NCI-H524 treated with DMSO at 0.1 percent for 48 hours (cell line): Measurements from ENCODE around the gene SPINT1.
A peak's percentile ranks its signal among the peaks of the same experiment; 100 is the strongest.

Experiments
- DNase-seq: peaks from one replicate; lab custom pipeline; 2025; lab: John Stamatoyannopoulos, UW

The SPINT1 gene

GRCh38 chr15:40892447-40893012 is 48.7 kb downstream of the SPINT1 start:
- no peak for DNase-seq

GRCh38 chr15:40893019-40893670 is 49.3 kb downstream of the SPINT1 start:
- no peak for DNase-seq

GRCh38 chr15:40893733-40894680 is 50.2 kb downstream of the SPINT1 start, which contains the start of gene VPS18:
TSS of gene VPS18 (plus strand) at chr15:40894450. CDS start at chr15:40894769, 319 bp downstream.
- DNase-seq: peak; percentile 92

GRCh38 chr15:40894681-40895448 is 51.0 kb downstream of the SPINT1 start:
- DNase-seq: no peak

GRCh38 chr15:40899536-40900207 is 55.8 kb downstream of the SPINT1 start:
- DNase-seq: no peak

GRCh38 chr15:40900256-40901052 is 56.6 kb downstream of the SPINT1 start:
- DNase-seq: no peak

- DNase-seq: no peak
Observed at GRCh38 chr15:40901053-40901443, 57.2 kb downstream of the SPINT1 start.

GRCh38 chr15:40902605-40903561 is 59.0 kb downstream of the SPINT1 start:
- no peak for DNase-seq

GRCh38 chr15:40904552-40905201 is 60.8 kb downstream of the SPINT1 start:
- no peak for DNase-seq

GRCh38 chr15:40906091-40906990 is 62.5 kb downstream of the SPINT1 start:
- peak; percentile 30 for DNase-seq

GRCh38 chr15:40906991-40907802 is 63.3 kb downstream of the SPINT1 start:
- peak; percentile 19 for DNase-seq
